SKM-1 treated with dmso at 0.1 percent for 144 hours (cell line): Measurements from ENCODE around the gene BTBD10.

Source experiments
- DNase-seq: peaks from one replicate; lab custom pipeline; 2025; ENCODE audit not compliant: unreplicated experiment; lab: John Stamatoyannopoulos, UW

The BTBD10 gene

GRCh38 chr11:13462901-13463778, at the start of gene BTBD10:
BTBD10 (minus strand) TSS chr11:13463222; CDS start chr11:13445124, 18,098 bp downstream.
- DNase-seq, result peak; percentile 89

- no peak for DNase-seq
Measured at GRCh38 chr11:13503393-13503792, 40.4 kb upstream of the BTBD10 start.

- no peak for DNase-seq
Measured at GRCh38 chr11:13502492-13502891, 39.5 kb upstream of the BTBD10 start.

- no peak for DNase-seq
Measured at GRCh38 chr11:13495929-13496328, 32.9 kb upstream of the BTBD10 start, which contains the start of gene PTH. PTH (minus strand) TSS chr11:13495997; CDS start chr11:13492855, 3,142 bp downstream.

GRCh38 chr11:13494051-13494450, 31.0 kb upstream of the BTBD10 start:
- no peak for DNase-seq

GRCh38 chr11:13487661-13488030, 24.6 kb upstream of the BTBD10 start:
- DNase-seq, result no peak

- DNase-seq, result no peak
Measured at GRCh38 chr11:13486926-13487660, 24.1 kb upstream of the BTBD10 start.

- DNase-seq, result no peak
Measured at GRCh38 chr11:13480198-13480597, 17.2 kb upstream of the BTBD10 start.

GRCh38 chr11:13479688-13480087, 16.7 kb upstream of the BTBD10 start:
- no peak for DNase-seq

GRCh38 chr11:13475091-13475490, 12.1 kb upstream of the BTBD10 start:
- DNase-seq, result no peak

- no peak for DNase-seq
Measured at GRCh38 chr11:13473013-13473722, 10.1 kb upstream of the BTBD10 start.

GRCh38 chr11:13468750-13469149, 5.7 kb upstream of the BTBD10 start:
- DNase-seq, result no peak

GRCh38 chr11:13465909-13466371, 2.9 kb upstream of the BTBD10 start:
- peak; percentile 34 for DNase-seq

- peak; percentile 50 for DNase-seq
Measured at GRCh38 chr11:13463779-13464290, 813 bp upstream of the BTBD10 start.

- peak; percentile 16 for DNase-seq
Measured at GRCh38 chr11:13462311-13462900, 616 bp downstream of the BTBD10 start.

GRCh38 chr11:13461291-13461690, 1.7 kb downstream of the BTBD10 start:
- no peak for DNase-seq

- DNase-seq, result no peak
Measured at GRCh38 chr11:13450832-13451397, 12.1 kb downstream of the BTBD10 start.

- DNase-seq, result no peak
Measured at GRCh38 chr11:13449522-13449921, 13.5 kb downstream of the BTBD10 start.

- peak; percentile 32 for DNase-seq
Measured at GRCh38 chr11:13448876-13449275, 14.1 kb downstream of the BTBD10 start.

- no peak for DNase-seq
Measured at GRCh38 chr11:13446444-13446843, 16.6 kb downstream of the BTBD10 start.
